GM19452 (cell line): ENCODE data around the gene RNF157.

ENCODE experiments used
- ATAC-seq: cut with Tn5 transposase; IDR thresholded peaks from one replicate; pipeline ENCODE4 v1.9.1; 2021; ENCODE audit not compliant: unreplicated experiment

The RNF157 gene

GRCh38 chr17:76145231-76146052 is 94.9 kb downstream of the RNF157 start:
- ATAC-seq, result no peak

- no peak for ATAC-seq
Measured at GRCh38 chr17:76142585-76143041, 97.7 kb downstream of the RNF157 start.

GRCh38 chr17:76142039-76142584 is 98.2 kb downstream of the RNF157 start:
- ATAC-seq, result no peak

- ATAC-seq, result peak; percentile 78
Measured at GRCh38 chr17:76141212-76142038, 98.9 kb downstream of the RNF157 start, which contains the start of gene FOXJ1. TSS of gene FOXJ1 (minus strand) at chr17:76141245. CDS start at chr17:76140395, 850 bp downstream.

GRCh38 chr17:76140661-76141211 is 99.6 kb downstream of the RNF157 start:
- ATAC-seq, result no peak

- ATAC-seq, result no peak
Measured at GRCh38 chr17:76139801-76140660, 100.3 kb downstream of the RNF157 start.

- ATAC-seq, result no peak
Measured at GRCh38 chr17:76138896-76139752, 101.2 kb downstream of the RNF157 start.

GRCh38 chr17:76138234-76138895 is 101.9 kb downstream of the RNF157 start:
- ATAC-seq, result no peak

- ATAC-seq, result no peak
Measured at GRCh38 chr17:76137351-76138233, 102.7 kb downstream of the RNF157 start.

- no peak for ATAC-seq
Measured at GRCh38 chr17:76137001-76137350, 103.3 kb downstream of the RNF157 start.

- no peak for ATAC-seq
Measured at GRCh38 chr17:76136276-76137000, 103.9 kb downstream of the RNF157 start.

- no peak for ATAC-seq
Measured at GRCh38 chr17:76135810-76136188, 104.5 kb downstream of the RNF157 start.

- ATAC-seq, result no peak
Measured at GRCh38 chr17:76134911-76135809, 105.1 kb downstream of the RNF157 start.

- no peak for ATAC-seq
Measured at GRCh38 chr17:76132574-76133338, 107.5 kb downstream of the RNF157 start.

- no peak for ATAC-seq
Measured at GRCh38 chr17:76131692-76132573, 108.4 kb downstream of the RNF157 start.
